HCT116 (cell line): Measurements from ENCODE around the gene INSYN2A. TPM values are rescaled to one million over a fixed set of nuclear protein-coding genes. Genes with fewer than 3 reads are reported as not detected.

Experiments
- ATAC-seq: fragments of 200-7000 bp; cut with Tn5 transposase; 2 replicates; pipeline ENCODE4 v1.9.1; 2020; ENCODE audit warnings: mild to moderate bottlenecking, moderate library complexity
- BruUV-seq: library from RNA; stranded (reverse); fragments of 400-500 nt; replicated peaks from 2 replicates; lab custom pipeline; 2021; lab: Mats Ljungman, UMichigan
- CTCF ChIA-PET: fragments of 300-600 bp; sonication (Branson Sonifier 250); formaldehyde crosslinking; loops from one replicate; lab custom pipeline; 2021; ENCODE audit warnings: antibody characterized with exemption; lab: Charles Lee
- POLR2A ChIA-PET: fragments of 300-600, 350-600 bp; sonication (Branson Sonifier 250); formaldehyde crosslinking; loops from one replicate; lab custom pipeline; 2021; ENCODE audit warnings: antibody characterized with exemption; lab: Charles Lee
- RAD21 ChIA-PET, 2 experiments: fragments of 300-600 bp; sonication (Branson Sonifier 250); formaldehyde crosslinking; loops; one replicate each; lab custom pipeline; 2023; ENCODE audit warnings: low total read pairs in 2 of 2; ENCODE audit not compliant: uncharacterized antibody in 2 of 2, unreplicated experiment in 2 of 2, low non-redundant PET in 1 of 2; lab: Charles Lee
- DNase-seq: peaks from one replicate; pipeline ENCODE4 v3.0.0-alpha.2; 2010; ENCODE audit warnings: low read depth, low spot score
- H2AFZ ChIP-seq: fragments of 200-600 bp; shearing (Covaris generic), sonication (generic); 2 replicates; pipeline ENCODE4 v1.6.1; 2017; ENCODE audit warnings: low read depth, mixed run types, mixed read lengths, antibody characterized with exemption, low read length; ENCODE audit not compliant: poor library complexity, severe bottlenecking
- H3K27ac ChIP-seq: 2 replicates; pipeline ENCODE4 v1.5.1; 2012; ENCODE audit warnings: low read depth, low read length
- H3K27me3 ChIP-seq: fragments of 200-600 bp; sonication (generic); 2 replicates; pipeline ENCODE4 v1.6.1; 2016; ENCODE audit warnings: mixed run types, low read length, mixed read lengths; ENCODE audit not compliant: insufficient read depth
- H3K36me3 ChIP-seq, 2 experiments: fragments of 200-500 bp in 1 of 2; fragments of 200-600 bp in 1 of 2; sonication (Bioruptor generic) in 1 of 2; sonication (generic) in 1 of 2; 2 replicates each; pipeline versions ENCODE4 v1.5.1 to v1.6.1; 2014 to 2016; ENCODE audit warnings: low read length in 2 of 2, inconsistent platforms in 1 of 2, mixed read lengths in 1 of 2, mixed run types in 1 of 2; ENCODE audit not compliant: insufficient read depth in 2 of 2, control insufficient read depth in 1 of 2
- H3K4me1 ChIP-seq, 2 experiments: fragments of 200-600 bp in 1 of 2; sonication (generic) in 1 of 2; 2 replicates each; pipeline versions ENCODE4 v1.5.1 to v1.6.1; 2012 to 2017; ENCODE audit warnings: low read length in 2 of 2, inconsistent platforms in 1 of 2, mild to moderate bottlenecking in 1 of 2, mixed read lengths in 1 of 2, mixed run types in 1 of 2, moderate library complexity in 1 of 2; ENCODE audit not compliant: insufficient read depth in 2 of 2, control insufficient read depth in 1 of 2
- H3K4me2 ChIP-seq: fragments of 200-600 bp; sonication (generic); 2 replicates; pipeline ENCODE4 v1.6.1; 2017; ENCODE audit warnings: mixed run types, low read length, mixed read lengths
- H3K4me3 ChIP-seq, 2 experiments: fragments of 200-600 bp in 1 of 2; sonication (generic) in 1 of 2; replicated peaks in 1 of 2; 2 replicates each; pipeline ENCODE4 v1.5.1; 2011 to 2016; ENCODE audit warnings: low read length in 2 of 2, control low read depth in 1 of 2, low read depth in 1 of 2, mild to moderate bottlenecking in 1 of 2, mixed read lengths in 1 of 2, mixed run types in 1 of 2
- H3K79me2 ChIP-seq: fragments of 200-600 bp; sonication (generic); 2 replicates; pipeline ENCODE4 v1.6.1; 2017; ENCODE audit warnings: mild to moderate bottlenecking, mixed run types, low read length, moderate library complexity, mixed read lengths; ENCODE audit not compliant: insufficient read depth
- H3K9ac ChIP-seq: fragments of 200-600 bp; sonication (generic); 2 replicates; pipeline ENCODE4 v1.6.1; 2016; ENCODE audit warnings: low read length, mixed read lengths
- H3K9me2 ChIP-seq: fragments of 200-600 bp; sonication (generic), shearing (Covaris generic); 2 replicates; pipeline ENCODE4 v1.6.1; 2017; ENCODE audit warnings: mixed run types, mild to moderate bottlenecking, moderate library complexity; ENCODE audit not compliant: insufficient read depth
- H3K9me3 ChIP-seq, 2 experiments: fragments of 200-500 bp in 1 of 2; fragments of 200-600 bp in 1 of 2; sonication (Bioruptor generic) in 1 of 2; sonication (generic) in 1 of 2; 2 replicates each; pipeline ENCODE4 v1.6.1; 2014 to 2017; ENCODE audit warnings: low read length in 2 of 2, mixed read lengths in 2 of 2, inconsistent platforms in 1 of 2, low read depth in 1 of 2, mild to moderate bottlenecking in 1 of 2, mixed run types in 1 of 2, moderate library complexity in 1 of 2; ENCODE audit not compliant: control insufficient read depth in 1 of 2, insufficient read depth in 1 of 2
- H4K20me1 ChIP-seq: fragments of 200-600 bp; sonication (generic), shearing (Covaris generic); 2 replicates; pipeline ENCODE4 v1.6.1; 2017; ENCODE audit warnings: mixed run types, mild to moderate bottlenecking, moderate library complexity; ENCODE audit not compliant: insufficient read depth
- CBX3 ChIP-seq: IDR thresholded peaks from 2 replicates; pipeline ENCODE4 v1.6.1; 2012; ENCODE audit warnings: low read depth
- CEBPB ChIP-seq: IDR thresholded peaks from 2 replicates; pipeline ENCODE4 v1.6.1; 2012; ENCODE audit warnings: low read depth
- CTCF ChIP-seq, 3 experiments: fragments of 200-600 bp in 1 of 3; sonication (generic) in 1 of 3; IDR thresholded peaks in 2 of 3; conservative IDR thresholded peaks in 1 of 3; 2 replicates each; pipeline ENCODE4 v1.5.1; 2012 to 2017; ENCODE audit warnings: low read depth in 2 of 3, low read length in 2 of 3, antibody characterized with exemption in 1 of 3, borderline replicate concordance in 1 of 3, control low read depth in 1 of 3, mild to moderate bottlenecking in 1 of 3, mixed read lengths in 1 of 3, mixed run types in 1 of 3, moderate library complexity in 1 of 3; ENCODE audit not compliant: insufficient read depth in 1 of 3
- ELF1 ChIP-seq: IDR thresholded peaks from 2 replicates; pipeline ENCODE4 v1.6.1; 2012; ENCODE audit warnings: low read depth, borderline replicate concordance
- FOSL1 ChIP-seq: IDR thresholded peaks from 2 replicates; pipeline ENCODE4 v1.6.1; 2012; ENCODE audit warnings: low read depth
- POLR2AphosphoS5 ChIP-seq: IDR thresholded peaks from 2 replicates; pipeline ENCODE4 v1.6.1; 2011; ENCODE audit warnings: mild to moderate bottlenecking, low read depth, low read length, moderate library complexity
- RAD21 ChIP-seq: IDR thresholded peaks from 2 replicates; pipeline ENCODE4 v1.6.1; 2012; ENCODE audit warnings: low read depth, mild to moderate bottlenecking
- REST ChIP-seq: IDR thresholded peaks from 2 replicates; pipeline ENCODE4 v1.6.1; 2012; ENCODE audit warnings: low read depth
- SRF ChIP-seq: IDR thresholded peaks from 2 replicates; pipeline ENCODE4 v1.6.1; 2012; ENCODE audit warnings: low read depth
- TCF7L2 ChIP-seq: IDR thresholded peaks from 2 replicates; pipeline ENCODE4 v1.7.0; 2011; ENCODE audit warnings: borderline replicate concordance, inconsistent platforms; ENCODE audit not compliant: insufficient read depth, insufficient read length; ENCODE audit errors: extremely low read depth
- YY1 ChIP-seq: IDR thresholded peaks from 2 replicates; pipeline ENCODE4 v1.6.1; 2011; ENCODE audit warnings: low read length, low read depth, moderate library complexity, mild to moderate bottlenecking; ENCODE audit not compliant: insufficient replicate concordance; ENCODE audit errors: extremely low read depth
- ZBTB33 ChIP-seq: IDR thresholded peaks from 2 replicates; pipeline ENCODE4 v1.6.1; 2011; ENCODE audit warnings: mild to moderate bottlenecking, low read length, moderate library complexity; ENCODE audit not compliant: insufficient replicate concordance; ENCODE audit errors: extremely low read depth
- intact Hi-C: fragments of 100-400 bp; cut with micrococcal nuclease; formaldehyde crosslinking; loops from 2 replicates; pipeline ENCODE4 v1.10.0; 2022
- total RNA-seq: library from RNA; stranded (reverse); gene quantifications from one replicate; pipeline ENCODE4 v1.2.1, GENCODE V29; 2021; ENCODE audit not compliant: unreplicated experiment

INSYN2A gene
- total RNA-seq, 1 experiment from 2014 or later: not detected

- ATAC-seq: no peak
- Histone ChIP-seq H3K79me2 (no peaks in the 10 kb centered on the region), H3K27me3 (no peaks in the 10 kb centered on the region), H3K4me2 (no peak overlapping the region), H3K9ac (no peak overlapping the region), H3K4me1 (0 out of 4 replicates have a peak, but pooled peaks cover 0 to 3% of the 10 kb centered on the region in 2 experiments), H3K9me3 (peaks cover 0 to 3% of the 10 kb centered on the region in 2 experiments; a peak in 1 of 4 replicates), H3K27ac (no peak overlapping the region), H3K9me2 (no peaks in the 10 kb centered on the region), H2AFZ (no peak overlapping the region), H3K36me3 (no peaks in the 10 kb centered on the region), H3K4me3 (no peak overlapping the region), H4K20me1 (no peaks in the 10 kb centered on the region)
- DNase-seq: no peak
- ChIA-PET POLR2A (no interaction called here), RAD21 (no interaction called here), CTCF (no interaction called here)
- TF ChIP-seq CTCF (IDR thresholded peaks at IDR 0.05 in 2 of 3, conservative IDR thresholded peaks at IDR 0.05 in 1 of 3; ENCODE audit: borderline replicate concordance in 1 of 3, insufficient read depth in 1 of 3, low read depth in 2 of 3, low read length in 2 of 3) (no peak), POLR2AphosphoS5 (no peak), FOSL1 (no peak), ELF1 (no peak), SRF (no peak)
- no TSS peak for BruUV-seq
- intact Hi-C loops: no loop called here
Measured at GRCh38 chr10:127215866-127216265, 19.5 kb upstream of the INSYN2A start.

- H3K4me3 ChIP-seq: no peak overlapping the region
- ATAC-seq: no peak
- RAD21 ChIA-PET: no interaction called here
- H3K36me3 ChIP-seq: no peaks in the 10 kb centered on the region
- POLR2A ChIA-PET: no interaction called here
- no peaks in the 10 kb centered on the region for H3K4me1 ChIP-seq
- no peaks in the 10 kb centered on the region for H4K20me1 ChIP-seq
- no peak overlapping the region for H2AFZ ChIP-seq
- H3K27ac ChIP-seq: no peak overlapping the region
- H3K9me3 ChIP-seq: no peaks in the 10 kb centered on the region
- H3K9ac ChIP-seq: no peak overlapping the region
- DNase-seq: no peak
- CTCF ChIA-PET: no interaction called here
- H3K27me3 ChIP-seq: no peaks in the 10 kb centered on the region
- intact Hi-C loops: no loop called here
- BruUV-seq: no TSS peak
- no peak overlapping the region for H3K4me2 ChIP-seq
- H3K79me2 ChIP-seq: no peaks in the 10 kb centered on the region
- H3K9me2 ChIP-seq: no peaks in the 10 kb centered on the region
- TF ChIP-seq REST (no peak), CEBPB (no peak), CBX3 (no peak), ZBTB33 (no peak), RAD21 (no peak), YY1 (no peak), TCF7L2 (no peak)
Measured at GRCh38 chr10:127210936-127211466, 14.6 kb upstream of the INSYN2A start.
